ENCODE data around the gene CEP41. TPM values are rescaled to one million over a fixed set of nuclear protein-coding genes. Genes with fewer than 3 reads are reported as not detected.

Gene CEP41
- total and polyA plus RNA-seq, 2 donors (not counting 3 experiments of a cell fraction or from before 2014, with no cell fraction given), result 19.5 to 26.8 TPM

GRCh38 chr7:130486954-130487436, 46.2 kb upstream of the CEP41 start:
- Histone ChIP-seq H3K4me3 (replicated peaks in 1 of 3; ENCODE audit: insufficient read depth in 1 of 3, low read depth in 1 of 3, low read length in 3 of 3) (peak overlapping the region in 1 of 3 experiments; percentile 26), H3K9me1 (replicated peaks; ENCODE audit: control insufficient read depth, extremely low read depth, insufficient read depth, low read length) (no peaks in the 10 kb centered on the region), H3K27ac (ENCODE audit: insufficient read depth, low read depth, low read length) (no peak overlapping the region), H3K4me2 (ENCODE audit: insufficient read depth, low read length) (peak overlapping the region; percentile 45), H3K27me3 (ENCODE audit: control insufficient read depth in 2 of 2, insufficient read depth in 2 of 2, low read length in 2 of 2) (peaks cover 2 to 7% of the 10 kb centered on the region in 2 experiments), H2AFZ (ENCODE audit: low read depth, low read length) (peak overlapping the region; percentile 82), H3K36me3 (ENCODE audit: control insufficient read depth in 2 of 2, extremely low read depth in 1 of 2, insufficient read depth in 2 of 2, low read length in 2 of 2) (no peaks in the 10 kb centered on the region), H3K9ac (replicated peaks; ENCODE audit: extremely low read depth, insufficient read depth, low read length) (no peak overlapping the region), H3K4me1 (ENCODE audit: control insufficient read depth, extremely low read depth, insufficient read depth, low read length) (peaks cover 37% of the 10 kb centered on the region), H3K79me2 (ENCODE audit: control insufficient read depth, insufficient read depth, low read length) (no peaks in the 10 kb centered on the region), H3K9me3 (replicated peaks; ENCODE audit: control insufficient read depth, insufficient read depth, low read length) (no peaks in the 10 kb centered on the region), H4K20me1 (replicated peaks; ENCODE audit: control insufficient read depth, extremely low read depth, insufficient read depth, low read length) (no peaks in the 10 kb centered on the region)
- dilution Hi-C loops (cut with MboI; ENCODE audit: extremely low pct_ligation_motif_present, low sequenced_read_pairs), result no loop called here
- ChIA-PET POLR2A (interaction anchor here (0.7 kb wide), 1 partner anchor 94 kb away, joined by 5 read pairs; no protein-coding TSS in a partner anchor), CTCF (interaction anchor here (0.6 to 2.3 kb wide), 9 partner anchors 10 to 391 kb away, joined by 3 to 10 read pairs (median 3); no protein-coding TSS in a partner anchor)
- DNase-seq (ENCODE audit: low read depth, low spot score) (peak; percentile 51), FAIRE-seq (peak; percentile 55)
- TF ChIP-seq MAX (IDR thresholded peaks at IDR 0.05; ENCODE audit: insufficient read depth, insufficient read length) (no peak), POLR2AphosphoS5 (IDR thresholded peaks at IDR 0.05; ENCODE audit: insufficient read depth, low read depth, low read length) (peak; percentile 33)
- no TSS peak for BruUV-seq (replicated peaks)
- intact Hi-C loops (cut with micrococcal nuclease), result loop anchor here (1.0 to 5.0 kb wide), 3 partner anchors 56 to 235 kb away; partner anchors contain the start of gene COPG2

DNA sequence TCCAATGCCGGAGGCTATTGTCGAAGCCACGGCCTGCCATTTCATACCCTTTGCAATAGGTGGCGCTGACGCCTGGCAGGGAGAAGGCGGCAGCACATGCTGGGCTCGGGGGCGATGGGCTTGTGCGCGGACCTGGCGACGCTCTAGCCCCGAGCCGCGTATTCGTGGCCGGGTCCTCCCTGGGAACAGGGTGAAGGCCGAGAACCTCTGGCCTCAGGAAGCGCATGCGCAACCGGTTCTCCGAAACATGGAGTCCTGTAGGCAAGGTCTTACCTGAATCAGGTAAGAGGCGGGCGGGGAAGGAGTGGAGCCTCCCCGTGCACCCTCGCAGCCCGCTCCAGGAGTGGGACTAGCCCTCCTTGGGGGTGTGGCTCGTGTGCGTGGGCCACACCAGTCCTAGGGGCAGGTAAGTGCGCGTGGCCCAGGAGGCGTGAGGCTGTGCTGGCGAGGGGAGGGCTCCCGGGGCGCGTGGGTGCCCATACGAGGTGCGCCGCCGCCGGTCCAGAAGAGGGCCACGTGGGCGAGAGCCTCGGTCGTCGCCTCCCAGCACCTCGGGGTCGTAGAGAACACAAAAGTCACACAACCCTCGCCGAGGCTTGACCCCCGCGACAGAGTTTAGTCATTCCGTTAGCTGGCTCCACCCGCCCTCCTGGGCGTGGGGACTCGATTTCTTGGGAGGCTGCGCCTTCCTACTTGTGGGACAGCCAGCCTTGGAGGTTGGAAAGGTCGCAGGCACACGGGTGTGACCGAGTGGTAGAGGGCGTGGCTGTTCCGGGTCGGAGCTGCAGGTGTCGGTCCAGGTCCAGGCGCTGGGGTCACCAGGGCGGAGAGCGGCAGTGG, 45.5 kb upstream of the CEP41 start:
- intact Hi-C loops (cut with micrococcal nuclease), result loop anchor here (1.0 to 5.0 kb wide), 3 partner anchors 56 to 236 kb away; partner anchors contain the start of gene COPG2

More for the DNA sequence above, 45.5 kb upstream of the CEP41 start:
- H3K4me1 ChIP-seq (ENCODE audit: control insufficient read depth, extremely low read depth, insufficient read depth, low read length), result peaks cover 34% of the 10 kb centered on the region
- DNase-seq (ENCODE audit: low read depth, low spot score) (peak; percentile 30), FAIRE-seq (no peak)
- no peak overlapping the region for H3K27ac ChIP-seq (ENCODE audit: insufficient read depth, low read depth, low read length)
- H3K9me1 ChIP-seq (replicated peaks; ENCODE audit: control insufficient read depth, extremely low read depth, insufficient read depth, low read length), result no peaks in the 10 kb centered on the region
- dilution Hi-C loops (cut with MboI; ENCODE audit: extremely low pct_ligation_motif_present, low sequenced_read_pairs), result no loop called here
- H3K27me3 ChIP-seq (ENCODE audit: control insufficient read depth in 2 of 2, insufficient read depth in 2 of 2, low read length in 2 of 2), result peaks cover 2 to 7% of the 10 kb centered on the region in 2 experiments
- no peak overlapping the region for H3K9ac ChIP-seq (replicated peaks; ENCODE audit: extremely low read depth, insufficient read depth, low read length)
- ChIA-PET POLR2A (no interaction called here), CTCF (interaction anchor here (0.9 to 1.4 kb wide), 6 partner anchors 9 to 390 kb away, joined by 3 to 5 read pairs (median 3); no protein-coding TSS in a partner anchor)
- TF ChIP-seq FOS (IDR thresholded peaks at IDR 0.05; ENCODE audit: borderline replicate concordance, insufficient read depth, low read length) (no peak), JUN (IDR thresholded peaks at IDR 0.05; ENCODE audit: borderline replicate concordance, insufficient read depth, insufficient read length, low read depth) (no peak), CTCF (IDR thresholded peaks at IDR 0.05; ENCODE audit: extremely low read depth in 1 of 2, insufficient read depth in 1 of 2, low read depth in 1 of 2, low read length in 2 of 2) (peak; percentile 61 to 65), EZH2 (IDR thresholded peaks at IDR 0.05; ENCODE audit: borderline replicate concordance, low read depth, low read length, severe bottlenecking) (no peak), MAX (IDR thresholded peaks at IDR 0.05; ENCODE audit: insufficient read depth, insufficient read length) (peak; percentile 11)
- H3K9me3 ChIP-seq (replicated peaks; ENCODE audit: control insufficient read depth, insufficient read depth, low read length), result no peaks in the 10 kb centered on the region
- no TSS peak for BruUV-seq (replicated peaks)
- peak overlapping the region; percentile 45 for H3K4me2 ChIP-seq (ENCODE audit: insufficient read depth, low read length)
- no peaks in the 10 kb centered on the region for H3K79me2 ChIP-seq (ENCODE audit: control insufficient read depth, insufficient read depth, low read length)
- no peaks in the 10 kb centered on the region for H4K20me1 ChIP-seq (replicated peaks; ENCODE audit: control insufficient read depth, extremely low read depth, insufficient read depth, low read length)
- H3K36me3 ChIP-seq (ENCODE audit: control insufficient read depth in 2 of 2, extremely low read depth in 1 of 2, insufficient read depth in 2 of 2, low read length in 2 of 2), result no peaks in the 10 kb centered on the region
- peak overlapping the region; percentile 82 for H2AFZ ChIP-seq (ENCODE audit: low read depth, low read length)
- H3K4me3 ChIP-seq (replicated peaks in 1 of 3; ENCODE audit: insufficient read depth in 1 of 3, low read depth in 1 of 3, low read length in 3 of 3), result peak overlapping the region in 2 of 3 experiments; percentile 24 to 26

All from endothelial cell of umbilical vein (primary cell).